NOMO-1 treated with dmso at 0.1 percent for 144 hours (cell line): ENCODE results near the gene CD8A.
"Not testable (repeated sequence)": the region's sequence is repeated elsewhere in the genome, so short reads cannot be mapped to it uniquely, and the experiment has no call there.

Source experiments
- DNase-seq: peaks from one replicate; lab custom pipeline; 2025; ENCODE audit not compliant: unreplicated experiment; lab: John Stamatoyannopoulos, UW

The CD8A gene

DNA sequence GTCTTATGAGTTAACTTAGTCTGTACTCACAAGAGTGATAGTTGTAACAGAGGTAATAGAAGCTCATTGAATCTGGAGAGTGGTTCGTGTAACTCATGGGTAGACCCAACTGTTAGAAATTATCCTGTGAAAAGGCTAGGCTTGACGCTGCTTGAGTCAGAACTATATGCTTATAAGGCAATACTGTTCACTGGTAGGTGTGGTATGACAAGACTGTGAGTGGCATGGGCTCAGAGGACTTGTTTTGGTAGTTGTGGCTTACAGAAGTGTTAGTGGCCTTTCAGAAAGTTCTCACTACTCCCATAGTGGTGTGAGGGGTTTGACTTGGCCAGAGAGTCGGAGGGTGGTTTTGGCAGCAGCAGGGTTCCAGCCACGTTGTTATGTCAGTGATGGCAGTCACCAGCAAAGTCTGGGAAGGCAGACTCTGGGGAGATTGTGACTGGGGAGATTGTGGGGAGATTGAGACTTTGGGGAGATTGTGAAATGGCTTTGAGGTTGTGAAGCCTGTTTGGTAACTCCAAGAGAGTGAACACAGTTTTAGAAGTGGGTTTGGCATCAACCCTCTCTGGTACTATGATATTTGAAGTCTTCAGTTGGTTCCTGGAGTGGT is 48.7 kb downstream of the CD8A start:
- not testable (repeated sequence) for DNase-seq

DNA sequence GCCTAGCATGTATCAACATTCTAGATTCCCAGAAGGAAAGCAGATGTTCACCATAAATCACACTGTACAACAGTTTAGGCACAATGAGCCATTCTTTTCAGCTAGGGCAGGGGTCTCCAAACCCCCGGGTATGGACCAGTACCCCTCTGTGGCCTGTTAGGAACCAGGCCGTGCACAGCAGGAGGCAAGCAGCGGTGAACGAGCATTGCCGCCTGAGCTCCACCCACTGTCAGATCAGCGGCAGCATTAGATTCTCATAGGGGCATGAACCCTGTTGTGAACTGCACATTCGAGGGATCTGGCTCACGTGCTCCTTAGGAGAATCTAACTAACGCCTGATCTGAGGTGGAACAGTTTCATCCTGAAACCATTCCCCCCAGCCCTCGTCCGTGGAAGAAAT is 50.8 kb downstream of the CD8A start:
- DNase-seq, result not testable (repeated sequence)

DNA sequence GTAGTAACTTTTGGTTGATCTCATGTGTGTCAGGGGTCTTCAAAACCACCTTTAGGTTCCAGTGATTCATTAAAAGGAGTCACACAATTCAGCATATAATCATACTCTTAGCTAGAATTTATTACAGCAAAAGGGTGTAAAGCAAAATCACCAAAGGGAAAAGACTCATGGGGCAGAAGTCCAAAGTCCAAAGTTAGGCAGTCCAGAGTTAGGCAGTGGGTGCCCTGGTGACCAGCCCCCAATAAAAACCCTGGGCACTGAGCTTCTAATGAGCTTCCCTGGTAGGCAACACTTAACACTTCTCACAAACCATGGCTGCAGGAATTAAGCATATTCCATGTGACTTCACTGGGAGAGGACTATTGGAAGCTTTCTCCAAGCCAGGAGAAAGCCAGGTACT is 51.2 kb downstream of the CD8A start:
- DNase-seq, result not testable (repeated sequence)

DNA sequence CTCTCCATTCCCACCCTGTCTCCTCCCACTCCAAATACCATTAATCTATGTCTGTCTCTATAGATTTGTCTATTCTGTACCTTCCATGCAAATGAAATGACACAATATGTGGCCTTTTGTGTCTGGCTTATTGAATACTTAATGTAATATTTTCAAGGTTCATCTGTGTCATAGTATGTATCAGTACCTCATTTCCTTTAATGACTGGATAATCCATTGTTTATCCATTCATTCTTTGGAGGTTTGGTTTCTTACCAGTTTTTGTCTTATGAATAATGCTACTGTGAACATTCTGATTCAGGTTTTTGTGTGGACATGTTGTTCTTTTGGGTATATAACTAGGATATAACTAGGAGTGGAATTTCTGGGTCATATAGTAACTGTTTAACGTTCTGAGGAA is 55.8 kb downstream of the CD8A start:
- DNase-seq, result not testable (repeated sequence)
